GM12875 (cell line): ENCODE results near the gene SLC13A2.

Experiments
- H3K4me3 ChIP-seq: one replicate; pipeline ENCODE4 v1.5.1; 2011; ENCODE audit warnings: low read depth, low read length, control low read depth
- TF ChIP-seq, protein P1 (sequence below): IDR thresholded peaks from 2 replicates; pipeline ENCODE4 v1.5.1; 2011; ENCODE audit warnings: low read depth, mild to moderate bottlenecking, control low read depth, inconsistent platforms, low read length, moderate library complexity, borderline replicate concordance; ENCODE audit not compliant: insufficient read depth

Gene SLC13A2

DNA sequence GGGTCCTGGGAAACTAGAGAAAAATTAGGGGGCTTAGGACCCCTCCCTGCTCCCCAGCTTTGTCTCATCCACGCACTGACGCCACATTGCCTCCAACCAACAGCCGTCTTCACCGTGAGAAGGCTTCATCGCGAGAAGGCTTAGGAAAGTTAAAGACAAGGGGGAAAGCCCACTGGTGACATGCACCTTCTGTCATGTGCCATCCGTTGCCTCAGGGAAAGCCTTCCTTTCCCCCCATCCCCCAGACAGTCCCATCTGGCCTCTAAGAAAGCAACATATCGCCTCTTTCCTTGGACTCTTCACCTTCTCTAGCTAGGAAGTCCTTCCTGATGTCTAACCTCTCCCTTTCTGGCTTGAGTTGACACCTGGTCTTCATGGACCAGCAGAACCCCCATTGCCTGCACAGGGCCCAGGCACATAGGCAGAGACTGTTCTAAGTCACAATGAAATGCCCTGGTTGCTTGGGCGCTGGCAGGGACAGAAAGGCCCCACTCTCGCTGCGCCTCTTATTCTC, 34.8 kb downstream of the SLC13A2 start:
- TF ChIP-seq, protein P1, sequence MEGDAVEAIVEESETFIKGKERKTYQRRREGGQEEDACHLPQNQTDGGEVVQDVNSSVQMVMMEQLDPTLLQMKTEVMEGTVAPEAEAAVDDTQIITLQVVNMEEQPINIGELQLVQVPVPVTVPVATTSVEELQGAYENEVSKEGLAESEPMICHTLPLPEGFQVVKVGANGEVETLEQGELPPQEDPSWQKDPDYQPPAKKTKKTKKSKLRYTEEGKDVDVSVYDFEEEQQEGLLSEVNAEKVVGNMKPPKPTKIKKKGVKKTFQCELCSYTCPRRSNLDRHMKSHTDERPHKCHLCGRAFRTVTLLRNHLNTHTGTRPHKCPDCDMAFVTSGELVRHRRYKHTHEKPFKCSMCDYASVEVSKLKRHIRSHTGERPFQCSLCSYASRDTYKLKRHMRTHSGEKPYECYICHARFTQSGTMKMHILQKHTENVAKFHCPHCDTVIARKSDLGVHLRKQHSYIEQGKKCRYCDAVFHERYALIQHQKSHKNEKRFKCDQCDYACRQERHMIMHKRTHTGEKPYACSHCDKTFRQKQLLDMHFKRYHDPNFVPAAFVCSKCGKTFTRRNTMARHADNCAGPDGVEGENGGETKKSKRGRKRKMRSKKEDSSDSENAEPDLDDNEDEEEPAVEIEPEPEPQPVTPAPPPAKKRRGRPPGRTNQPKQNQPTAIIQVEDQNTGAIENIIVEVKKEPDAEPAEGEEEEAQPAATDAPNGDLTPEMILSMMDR, result no peak
- H3K4me3 ChIP-seq, result no peak overlapping the region

DNA sequence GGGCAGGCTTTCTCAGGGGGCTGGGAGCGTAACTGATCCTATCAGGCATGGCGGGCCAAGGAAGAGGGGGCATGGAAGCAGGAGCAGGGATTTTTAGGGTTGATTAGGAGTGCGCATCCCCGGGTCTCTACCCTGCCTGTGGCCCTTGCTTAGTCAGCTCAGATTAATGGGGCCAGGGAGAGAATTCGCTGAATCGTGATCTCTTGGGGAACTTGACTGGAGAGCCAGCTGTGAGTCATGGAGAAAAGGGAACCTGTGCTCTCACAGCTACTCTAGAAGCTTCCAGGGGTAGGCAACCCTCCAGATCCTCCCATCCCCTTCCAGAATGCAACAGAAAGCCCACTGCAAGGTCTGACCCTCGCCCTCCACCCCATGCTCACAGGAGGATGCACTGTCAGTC, 36.3 kb downstream of the SLC13A2 start:
- H3K4me3 ChIP-seq, result no peak overlapping the region
- TF ChIP-seq, protein P1, result no peak

DNA sequence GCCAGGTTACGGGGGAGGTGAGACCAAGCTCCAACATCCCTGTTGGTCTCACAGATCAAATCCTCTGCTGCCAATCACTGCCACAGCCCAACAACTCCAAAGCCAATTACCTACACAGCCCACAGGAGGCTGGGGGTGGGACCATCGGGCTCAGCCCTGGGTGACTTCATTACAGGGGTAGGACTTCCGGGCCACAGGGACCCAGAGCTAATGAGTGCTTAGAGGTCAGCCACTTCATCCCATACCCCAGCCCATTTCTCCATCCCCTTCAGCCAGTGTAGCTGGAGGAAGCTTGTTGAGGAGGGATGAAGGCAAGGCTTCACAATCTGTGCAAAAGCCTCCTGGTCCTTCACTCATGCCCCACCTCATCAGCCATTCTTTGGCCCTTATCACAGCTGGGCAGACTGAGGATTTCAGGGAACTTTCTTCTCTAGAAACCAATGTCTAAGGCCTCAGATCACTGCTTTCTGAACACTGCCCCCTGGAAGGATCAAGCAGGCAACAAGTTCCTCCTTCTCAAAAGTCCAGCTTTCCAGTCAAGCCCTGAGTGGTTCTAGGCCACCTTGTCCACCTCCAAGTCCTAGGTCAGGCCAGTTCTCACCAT, 38.5 kb downstream of the SLC13A2 start:
- TF ChIP-seq, protein P1, result no peak

DNA sequence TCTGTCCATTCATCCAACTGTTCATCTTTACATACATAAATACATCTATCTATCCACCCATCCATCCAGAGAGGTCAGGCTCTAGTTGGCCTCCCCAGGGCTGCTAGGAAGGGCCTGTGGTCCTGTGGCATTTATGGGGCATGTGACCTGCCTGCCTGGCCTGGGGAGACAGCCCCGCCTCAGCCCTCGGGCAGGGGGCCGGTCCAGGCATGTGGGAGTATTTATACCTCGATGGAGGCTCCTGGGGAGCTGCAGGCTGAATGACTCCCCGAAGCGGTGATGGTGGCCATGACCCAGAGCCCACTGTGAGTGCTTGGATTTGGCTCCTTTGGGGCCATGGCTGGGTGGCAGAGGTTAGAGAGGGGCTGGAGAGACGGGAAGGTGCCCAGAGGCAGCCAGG, 40.0 kb downstream of the SLC13A2 start:
- no peak overlapping the region for H3K4me3 ChIP-seq
- TF ChIP-seq, protein P1, result no peak

More for the DNA sequence above, 38.5 kb downstream of the SLC13A2 start:
- no peak overlapping the region for H3K4me3 ChIP-seq

DNA sequence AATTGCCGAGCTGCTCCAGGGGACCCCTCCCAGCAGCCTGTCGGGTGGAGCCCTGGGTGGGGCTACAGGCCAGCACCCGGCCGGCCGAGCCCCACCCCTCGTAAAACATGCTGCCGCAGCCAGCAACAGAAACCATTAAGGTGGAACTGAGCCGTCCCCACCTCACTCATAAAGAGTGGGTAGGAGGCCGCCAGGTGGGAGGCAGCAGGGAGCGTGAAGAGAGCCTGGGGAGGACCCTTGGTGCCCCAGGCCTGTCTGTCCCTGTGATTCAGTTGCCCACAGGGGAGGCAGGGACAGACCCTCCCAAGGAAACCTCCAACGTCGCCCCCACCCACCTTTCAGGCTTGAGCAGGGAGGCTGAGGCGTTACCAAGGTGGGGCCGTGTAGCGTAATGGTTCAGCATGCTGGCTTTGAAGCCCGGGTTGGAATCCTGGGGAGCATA, 41.1 kb downstream of the SLC13A2 start:
- H3K4me3 ChIP-seq, result no peak overlapping the region
- TF ChIP-seq, protein P1, result no peak

DNA sequence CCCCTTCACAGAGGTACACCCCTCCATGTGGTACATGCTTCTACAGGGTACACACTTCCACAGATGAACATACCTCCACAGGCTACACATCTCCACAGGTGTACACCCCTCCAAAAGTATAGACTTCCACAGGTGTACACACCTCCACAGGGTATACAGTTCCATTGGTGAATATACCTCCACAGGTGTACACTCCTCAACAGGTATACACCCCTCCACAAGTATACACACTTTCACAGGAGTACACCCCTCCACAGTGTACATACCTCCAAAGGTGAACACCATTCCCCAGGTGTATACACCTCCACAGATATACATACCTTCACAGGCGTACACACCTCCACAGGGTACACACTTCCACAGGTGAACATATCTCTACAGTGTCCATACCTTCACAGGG, 42.1 kb downstream of the SLC13A2 start:
- no peak overlapping the region for H3K4me3 ChIP-seq
- TF ChIP-seq, protein P1, result no peak

DNA sequence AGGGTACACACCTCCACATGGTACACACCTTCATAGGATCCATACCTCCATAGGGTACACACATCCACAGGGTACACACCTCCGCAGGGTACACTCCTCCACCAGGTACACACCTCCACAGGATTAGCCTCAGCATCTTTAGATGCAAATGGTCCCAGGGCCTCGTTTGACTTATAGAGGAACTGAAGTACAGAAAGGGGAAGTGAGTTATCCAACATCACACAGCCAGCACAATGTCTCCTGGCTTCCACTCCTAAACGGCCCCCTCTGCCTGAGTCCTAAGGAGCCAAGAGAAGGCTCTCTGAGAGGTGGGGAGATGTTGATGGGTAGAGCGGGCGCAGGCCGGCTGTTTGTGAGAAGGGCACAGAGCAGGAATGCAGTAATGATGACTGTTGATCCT, 44.7 kb downstream of the SLC13A2 start:
- H3K4me3 ChIP-seq, result no peak overlapping the region
- TF ChIP-seq, protein P1, result no peak
